A549 (cell line): ENCODE results near the gene LAMC1. TPM values are rescaled to one million over a fixed set of nuclear protein-coding genes. Genes with fewer than 3 reads are reported as not detected.

Experiments used
- ATAC-seq, 2 experiments: fragments of 200-7000 bp in 1 of 2; fragments of >200 bp in 1 of 2; cut with Nextera tagmentation in 1 of 2; cut with Tn5 transposase in 1 of 2; 3 replicates each; pipeline versions ENCODE4 v1.8.0 to v1.9.1; 2018 to 2020; ENCODE audit warnings: mild to moderate bottlenecking in 1 of 2, moderate library complexity in 1 of 2
- CTCF ChIA-PET: fragments of 300-600 bp; sonication (Branson Sonifier 250); formaldehyde crosslinking; extraction: SDS; loops from one replicate; lab custom pipeline; 2021; ENCODE audit warnings: antibody characterized with exemption, inconsistent platforms; lab: Yijun Ruan, JAX
- POLR2A ChIA-PET: fragments of 350-600 bp; formaldehyde crosslinking; extraction: SDS; loops from one replicate; lab custom pipeline; 2021; ENCODE audit warnings: antibody characterized with exemption, inconsistent platforms; lab: Yijun Ruan, JAX
- DNase-seq, 2 experiments: peaks; one replicate each; pipeline versions ENCODE4 v3.0.0 to v3.0.0-alpha.2; 2011 to 2016; ENCODE audit warnings: low read depth in 1 of 2, low spot score in 1 of 2
- FAIRE-seq: peaks from 2 replicates; lab custom pipeline; 2011; peaks lifted over from hg19 to GRCh38; lab: Jason Lieb, UNC
- H3K27ac ChIP-seq, 2 experiments: fragments of >200 bp; sonication (Bioruptor Twin); formaldehyde crosslinking; 3 replicates each; pipeline ENCODE4 v1.5.1; 2016 to 2017
- H3K4me1 ChIP-seq: fragments of >200 bp; sonication (Bioruptor Twin); formaldehyde crosslinking; 3 replicates; pipeline ENCODE4 v1.6.1; 2016
- H3K4me2 ChIP-seq: fragments of >200 bp; sonication (Bioruptor Twin); formaldehyde crosslinking; 3 replicates; pipeline ENCODE4 v1.6.1; 2016
- H3K4me3 ChIP-seq: fragments of >200 bp; sonication (Bioruptor Twin); formaldehyde crosslinking; 3 replicates; pipeline ENCODE4 v1.5.1; 2016
- H3K9me3 ChIP-seq: fragments of >200 bp; sonication (Bioruptor Twin); formaldehyde crosslinking; 3 replicates; pipeline ENCODE4 v1.6.1; 2016
- CEBPB ChIP-seq, 2 experiments: fragments of >200 bp in 1 of 2; sonication (Bioruptor Twin) in 1 of 2; formaldehyde crosslinking in 1 of 2; IDR thresholded peaks; 2 replicates each; pipeline ENCODE4 v1.6.1; 2012 to 2016
- E2F6 ChIP-seq: IDR thresholded peaks from 2 replicates; pipeline ENCODE4 v1.6.1; 2012; ENCODE audit warnings: low read depth, borderline replicate concordance
- EP300 ChIP-seq, 2 experiments: fragments of >200 bp; sonication (Bioruptor Twin); formaldehyde crosslinking; IDR thresholded peaks; 2 replicates in 1 of 2; 3 replicates in 1 of 2; pipeline ENCODE4 v1.6.1; 2016 to 2017
- FOSL2 ChIP-seq, 2 experiments: fragments of 450-650 bp in 1 of 2; fragments of >200 bp in 1 of 2; sonication (Bioruptor Twin) in 1 of 2; formaldehyde crosslinking; IDR thresholded peaks; 2 replicates each; pipeline versions ENCODE4 v1.5.0 to v1.6.1; 2016 to 2020; ENCODE audit warnings: mild to moderate bottlenecking in 1 of 2, moderate library complexity in 1 of 2
- HEYL ChIP-seq: fragments of 250-450 bp; sonication (Bioruptor Pico); IDR thresholded peaks from 2 replicates; pipeline ENCODE4 v1.8.0; 2021; ENCODE audit warnings: mild to moderate bottlenecking, moderate library complexity
- HMGXB4 ChIP-seq: fragments of 250-450 bp; sonication (Bioruptor Pico); IDR thresholded peaks from 2 replicates; pipeline ENCODE4 v1.5.0; 2021; ENCODE audit warnings: mild to moderate bottlenecking, moderate library complexity, borderline replicate concordance
- HOXA7 ChIP-seq: fragments of 250-450 bp; sonication (Bioruptor Pico); IDR thresholded peaks from 2 replicates; pipeline ENCODE4 v1.5.0; 2020; ENCODE audit warnings: mild to moderate bottlenecking, moderate library complexity
- JUNB ChIP-seq: fragments of >200 bp; sonication (Bioruptor Twin); formaldehyde crosslinking; IDR thresholded peaks from 2 replicates; pipeline ENCODE4 v1.6.1; 2016
- KDM1A ChIP-seq: fragments of 200-600 bp; sonication (generic); IDR thresholded peaks from 2 replicates; pipeline ENCODE4 v1.6.1; 2016; ENCODE audit warnings: low read depth, mild to moderate bottlenecking
- KDM5A ChIP-seq: fragments of 200-600 bp; sonication (generic); IDR thresholded peaks from 2 replicates; pipeline ENCODE4 v1.6.1; 2016; ENCODE audit warnings: antibody characterized with exemption, mild to moderate bottlenecking
- MAX ChIP-seq: IDR thresholded peaks from 2 replicates; pipeline ENCODE4 v1.6.1; 2012
- NR3C1 ChIP-seq: fragments of >200 bp; sonication (Bioruptor Twin); formaldehyde crosslinking; IDR thresholded peaks from 3 replicates; pipeline ENCODE4 v1.6.1; 2017
- PBX3 ChIP-seq: IDR thresholded peaks from 2 replicates; pipeline ENCODE4 v1.6.1; 2012
- PHF8 ChIP-seq: fragments of 200-600 bp; sonication (generic); IDR thresholded peaks from 2 replicates; pipeline ENCODE4 v1.6.1; 2016; ENCODE audit warnings: low read depth, mild to moderate bottlenecking, antibody characterized with exemption, moderate library complexity, borderline replicate concordance
- POLR2AphosphoS2 ChIP-seq: conservative IDR thresholded peaks from 2 replicates; pipeline ENCODE4 v1.6.1; 2012; ENCODE audit warnings: low read length, improper control_type of control experiment, inconsistent platforms
- RARB ChIP-seq: fragments of 250-450 bp; sonication (Bioruptor Pico); IDR thresholded peaks from 2 replicates; pipeline ENCODE4 v1.8.0; 2021; ENCODE audit warnings: mild to moderate bottlenecking, moderate library complexity
- RFX5 ChIP-seq: fragments of 450-650 bp; IDR thresholded peaks from 2 replicates; pipeline ENCODE4 v1.7.1; 2014; ENCODE audit warnings: antibody characterized with exemption, mild to moderate bottlenecking, moderate library complexity
- RNF2 ChIP-seq: fragments of 200-600 bp; sonication (generic); IDR thresholded peaks from 2 replicates; pipeline ENCODE4 v1.6.1; 2016; ENCODE audit warnings: low read depth, mild to moderate bottlenecking, antibody characterized with exemption, moderate library complexity, borderline replicate concordance
- SMC3 ChIP-seq: fragments of >200 bp; sonication (Bioruptor Twin); formaldehyde crosslinking; IDR thresholded peaks from 3 replicates; pipeline ENCODE4 v1.6.1; 2018; ENCODE audit warnings: inconsistent platforms
- TFCP2L1 ChIP-seq: fragments of 250-450 bp; sonication (Bioruptor Pico); IDR thresholded peaks from 2 replicates; pipeline ENCODE4 v1.5.0; 2021; ENCODE audit warnings: mild to moderate bottlenecking
- TP53 ChIP-seq: fragments of 250-450 bp; sonication (Bioruptor Pico); IDR thresholded peaks from 2 replicates; pipeline ENCODE4 v1.5.0; 2021; ENCODE audit warnings: mild to moderate bottlenecking, moderate library complexity
- ZC3H11A ChIP-seq: fragments of 450-650 bp; IDR thresholded peaks from 2 replicates; pipeline ENCODE4 v1.6.1; 2014; ENCODE audit warnings: antibody characterized with exemption, mild to moderate bottlenecking
- ZSCAN20 ChIP-seq: fragments of 250-450 bp; sonication (Bioruptor Pico); IDR thresholded peaks from 2 replicates; pipeline ENCODE4 v1.8.0; 2022; ENCODE audit warnings: mild to moderate bottlenecking, moderate library complexity
- WGBS: methylation state at CpG from one replicate; pipeline ENCODE4 v1.1.6; 2017; ENCODE audit errors: missing lambda C conversion rate; 5-methylcytosine and 5-hydroxymethylcytosine counted together
- polyA plus RNA-seq, 4 experiments: library from polyadenylated mRNA; depleted of rRNA in 3 of 4; stranded (reverse); fragments of >200 nt; fragmentation: RNase III in 1 of 4; extraction: RNeasy Plus Mini Kit Qiagen cat#74134 plus additional on column Dnase treatment in 1 of 4; gene quantifications; 2 replicates in 3 of 4; 3 replicates in 1 of 4; pipeline ENCODE4 v1.2.3, GENCODE V29; 2011 to 2017
- TF ChIP-seq, protein P1 (sequence below): fragments of 450-650 bp; IDR thresholded peaks from 2 replicates; pipeline ENCODE4 v1.6.1; 2014; ENCODE audit warnings: antibody characterized with exemption
- TF ChIP-seq, protein P2 (sequence below): fragments of 250-450 bp; sonication (Bioruptor Pico); IDR thresholded peaks from 2 replicates; pipeline ENCODE4 v1.5.0; 2020; ENCODE audit warnings: low read depth, mild to moderate bottlenecking, moderate library complexity

The LAMC1 gene
- polyA plus RNA-seq, 2 of the 4 experiments (the other 2 are of a cell fraction) = 93.7 to 152 TPM

DNA sequence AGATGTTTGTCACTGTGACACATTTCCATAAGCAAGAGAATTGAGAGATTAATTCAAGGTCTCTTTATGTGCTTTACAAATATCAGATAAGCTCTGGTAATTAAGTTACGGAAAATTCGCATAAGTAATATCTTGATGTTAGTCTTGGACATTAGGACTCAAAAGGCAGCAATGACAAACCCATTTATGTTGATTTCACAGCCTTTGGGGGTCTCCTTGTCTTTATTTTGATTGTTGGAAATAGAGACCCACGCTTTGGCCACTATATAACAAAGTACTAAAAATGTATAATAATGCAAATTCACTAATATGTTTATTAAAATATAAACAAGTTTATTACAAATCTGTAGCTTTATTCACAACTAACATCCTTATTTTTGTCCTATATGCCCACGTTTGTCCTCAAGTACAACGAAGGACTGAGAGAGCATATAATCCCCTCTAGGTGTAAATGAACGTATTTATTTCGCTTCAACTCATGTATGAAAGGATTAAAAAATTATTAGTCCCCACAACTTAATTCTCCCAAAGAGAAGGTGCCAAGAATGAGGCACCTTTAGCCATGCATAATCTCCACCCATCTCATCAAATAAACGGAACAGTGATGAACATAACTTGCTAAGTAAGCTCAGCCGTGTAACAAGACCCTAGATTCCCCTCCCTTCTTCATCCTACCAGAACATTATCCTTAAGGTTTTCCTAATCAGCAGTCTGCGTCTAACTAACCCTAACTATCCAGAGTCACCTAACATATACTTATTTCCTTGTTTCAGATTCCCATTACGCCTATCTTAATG lies 1.6 kb upstream of the LAMC1 start:
- no peak for DNase-seq
- peak overlapping the region; percentile 99 to 100 for H3K27ac ChIP-seq
- 40% methylated on average over 11 of the region's 11 CpGs for WGBS
- no peaks in the 10 kb centered on the region for H3K9me3 ChIP-seq
- no peak for FAIRE-seq
- peaks cover 41% of the 10 kb centered on the region for H3K4me1 ChIP-seq
- peak overlapping the region; percentile 76 for H3K4me3 ChIP-seq
- no peak for ATAC-seq
- peak overlapping the region; percentile 93 for H3K4me2 ChIP-seq
- ChIA-PET CTCF (interaction anchor here (0.9 to 4.3 kb wide), 2 partner anchors 12 to 60 kb away, joined by 3 to 42 read pairs; no protein-coding TSS in a partner anchor), POLR2A (interaction anchor here (0.9 to 1.5 kb wide), 3 partner anchors 9 to 59 kb away, joined by 3 to 10 read pairs (median 3); no protein-coding TSS in a partner anchor)
- 0 out of 2 replicates have a peak, but pooled peaks have one; percentile 78 for TF ChIP-seq TFCP2L1 (CRISPR knock-in tag)
- TF ChIP-seq NR3C1 = no peak
- TF ChIP-seq HOXA7 (CRISPR knock-in tag) = 0 out of 2 replicates have a peak, but pooled peaks have one; percentile 43

GRCh38 chr1:183022202-183023145 lies 746 bp upstream of the LAMC1 start:
- ATAC-seq (peak; percentile 65 to 75), DNase-seq (peak; percentile 83 to 90), FAIRE-seq (no peak)
- WGBS = under 1% methylated on average over 44 of the region's 57 CpGs
- H3K4me2 ChIP-seq = peak overlapping the region; percentile 93
- H3K27ac ChIP-seq = peak overlapping the region; percentile 99 to 100
- H3K4me3 ChIP-seq = peak overlapping the region; percentile 76
- CTCF ChIA-PET = interaction anchor here (4.3 kb wide), 1 partner anchor 61 kb away, joined by 42 read pairs; no protein-coding TSS in a partner anchor
- H3K4me1 ChIP-seq = peaks cover 49% of the 10 kb centered on the region
- POLR2A ChIA-PET = interaction anchor here (0.6 to 1.5 kb wide), 4 partner anchors 8 to 60 kb away, joined by 3 to 10 read pairs (median 3); no protein-coding TSS in a partner anchor
- no peaks in the 10 kb centered on the region for H3K9me3 ChIP-seq
- TF ChIP-seq HOXA7 (CRISPR knock-in tag) (peak; percentile 60; the same call in 1 of the 2 replicates), TP53 (CRISPR knock-in tag) (peak; percentile 69; the same call in 1 of the 2 replicates), RARB (peak; percentile 13; the same call in 1 of the 2 replicates), TFCP2L1 (CRISPR knock-in tag) (peak; percentile 86; the same call in 1 of the 2 replicates), JUNB (peak; percentile 72), NR3C1 (no peak), RNF2 (no peak), MAX (peak; percentile 23; the same call in 1 of the 2 replicates), ZC3H11A (no peak), PBX3 (0 out of 2 replicates have a peak, but pooled peaks have one; percentile 42), KDM5A (no peak), EP300 (IDR thresholded peaks at IDR 0.05) (no peak), SMC3 (0 out of 3 replicates have a peak, but pooled peaks have one; percentile 9), HEYL (CRISPR knock-in tag) (no peak), RFX5 (no peak), POLR2AphosphoS2 (no peak), FOSL2 (IDR thresholded peaks at IDR 0.05) (peak; percentile 66; the same call in 1 of the 2 replicates), FOSL2 (CRISPR knock-in tag; IDR thresholded peaks at IDR 0.05) (peak; percentile 95), CEBPB (IDR thresholded peaks at IDR 0.05) (no peak), HMGXB4 (0 out of 2 replicates have a peak, but pooled peaks have one; percentile 65), ZSCAN20 (CRISPR knock-in tag) (no peak), PHF8 (peak; percentile 82; the same call in 1 of the 2 replicates), E2F6 (no peak), KDM1A (no peak)
- TF ChIP-seq, protein P1, sequence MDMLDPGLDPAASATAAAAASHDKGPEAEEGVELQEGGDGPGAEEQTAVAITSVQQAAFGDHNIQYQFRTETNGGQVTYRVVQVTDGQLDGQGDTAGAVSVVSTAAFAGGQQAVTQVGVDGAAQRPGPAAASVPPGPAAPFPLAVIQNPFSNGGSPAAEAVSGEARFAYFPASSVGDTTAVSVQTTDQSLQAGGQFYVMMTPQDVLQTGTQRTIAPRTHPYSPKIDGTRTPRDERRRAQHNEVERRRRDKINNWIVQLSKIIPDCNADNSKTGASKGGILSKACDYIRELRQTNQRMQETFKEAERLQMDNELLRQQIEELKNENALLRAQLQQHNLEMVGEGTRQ = no peak
- TF ChIP-seq, protein P2, sequence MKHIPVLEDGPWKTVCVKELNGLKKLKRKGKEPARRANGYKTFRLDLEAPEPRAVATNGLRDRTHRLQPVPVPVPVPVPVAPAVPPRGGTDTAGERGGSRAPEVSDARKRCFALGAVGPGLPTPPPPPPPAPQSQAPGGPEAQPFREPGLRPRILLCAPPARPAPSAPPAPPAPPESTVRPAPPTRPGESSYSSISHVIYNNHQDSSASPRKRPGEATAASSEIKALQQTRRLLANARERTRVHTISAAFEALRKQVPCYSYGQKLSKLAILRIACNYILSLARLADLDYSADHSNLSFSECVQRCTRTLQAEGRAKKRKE (CRISPR knock-in tag) = no peak
